Dermis blood vessel endothelial cell (primary cell): ENCODE results near the gene WDFY2. TPM values are rescaled to one million over a fixed set of nuclear protein-coding genes. Genes with fewer than 3 reads are reported as not detected.
"Not testable (repeated sequence)": the region's sequence is repeated elsewhere in the genome, so short reads cannot be mapped to it uniquely, and the experiment has no call there.

ENCODE experiments used
- DNase-seq: peaks from one replicate; pipeline ENCODE4 v3.0.0; 2010
- total RNA-seq: library from RNA; depleted of rRNA; stranded (reverse); fragments of >200 nt; gene quantifications from 2 replicates; pipeline ENCODE4 v1.2.3, GENCODE V29; 2014

Gene WDFY2
- total RNA-seq, 1 donor from 2014 or later, result 4.6 TPM

DNA sequence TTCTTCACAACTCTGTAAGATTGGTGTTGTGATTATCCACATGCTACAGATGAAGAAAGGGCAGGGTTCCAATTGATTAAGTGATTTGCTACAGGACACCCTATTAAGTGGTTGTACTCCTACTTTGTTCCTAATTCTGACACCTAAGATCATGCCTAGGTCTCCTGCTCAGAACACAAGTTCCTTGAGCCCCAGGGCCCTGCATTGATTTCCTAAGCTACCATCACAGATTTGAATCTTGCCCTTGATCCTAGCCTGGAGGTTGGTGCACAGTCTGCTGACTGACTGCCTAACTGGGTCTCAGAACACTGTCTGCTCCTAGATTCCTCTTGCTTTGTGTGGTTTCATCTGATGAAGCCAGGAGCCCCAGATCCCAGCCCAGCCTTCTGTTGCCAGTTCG lies 19.6 kb upstream of the WDFY2 start:
- DNase-seq, result no peak

DNA sequence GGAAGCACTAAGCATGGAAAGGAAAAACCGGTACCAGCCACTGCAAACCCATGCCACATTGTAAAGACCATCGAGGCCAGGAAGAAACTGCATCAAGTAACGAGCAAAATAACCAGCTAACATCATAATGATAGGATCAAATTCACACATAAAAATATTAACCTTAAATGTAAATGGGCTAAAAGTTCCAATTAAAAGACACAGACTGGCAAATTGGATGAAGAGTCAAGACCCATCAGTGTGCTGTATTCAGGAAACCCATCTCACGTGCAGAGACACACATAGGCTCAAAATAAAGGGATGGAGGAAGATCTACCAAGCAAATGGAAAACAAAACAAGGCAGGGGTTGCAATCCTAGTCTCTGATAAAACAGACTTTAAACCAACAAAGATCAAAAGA lies 15.3 kb upstream of the WDFY2 start:
- not testable (repeated sequence) for DNase-seq

DNA sequence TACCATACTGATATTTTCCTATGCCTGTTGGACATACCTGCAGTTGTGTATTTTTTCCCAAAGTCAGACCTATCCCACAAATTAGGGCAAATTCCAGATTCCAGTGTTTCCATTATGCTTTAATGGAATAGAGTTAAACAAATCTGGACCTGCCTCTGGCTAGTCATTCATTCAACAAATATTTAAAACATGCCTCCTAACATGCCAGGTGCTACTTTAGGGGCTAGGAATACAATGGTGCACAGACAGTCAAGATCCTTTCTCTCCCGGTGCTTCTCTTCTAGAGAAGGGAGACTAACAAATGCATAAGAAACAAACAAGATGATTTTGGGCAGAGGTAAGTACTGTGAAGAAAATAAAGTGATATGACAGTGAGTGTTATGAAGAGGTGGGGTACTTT lies 7.5 kb upstream of the WDFY2 start:
- DNase-seq, result no peak

DNA sequence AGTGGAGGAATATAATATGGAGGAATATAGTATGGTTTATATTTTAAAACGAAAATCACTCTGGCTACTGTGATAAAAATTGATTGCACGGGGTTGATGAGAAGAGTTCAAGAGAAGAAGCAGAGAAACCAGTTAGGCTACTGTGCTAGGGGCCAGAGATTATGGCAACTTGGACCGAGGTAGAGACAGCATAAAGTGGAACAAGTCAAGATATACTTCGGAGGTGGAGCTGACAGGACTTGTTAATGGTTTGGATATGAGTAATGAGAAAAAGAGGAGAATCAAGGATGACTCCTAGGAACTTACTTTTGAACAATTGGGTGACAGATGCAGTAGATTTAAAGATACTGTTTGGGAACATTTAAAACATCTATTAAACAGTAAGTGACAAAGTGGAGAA lies 6.6 kb upstream of the WDFY2 start:
- DNase-seq, result no peak

DNA sequence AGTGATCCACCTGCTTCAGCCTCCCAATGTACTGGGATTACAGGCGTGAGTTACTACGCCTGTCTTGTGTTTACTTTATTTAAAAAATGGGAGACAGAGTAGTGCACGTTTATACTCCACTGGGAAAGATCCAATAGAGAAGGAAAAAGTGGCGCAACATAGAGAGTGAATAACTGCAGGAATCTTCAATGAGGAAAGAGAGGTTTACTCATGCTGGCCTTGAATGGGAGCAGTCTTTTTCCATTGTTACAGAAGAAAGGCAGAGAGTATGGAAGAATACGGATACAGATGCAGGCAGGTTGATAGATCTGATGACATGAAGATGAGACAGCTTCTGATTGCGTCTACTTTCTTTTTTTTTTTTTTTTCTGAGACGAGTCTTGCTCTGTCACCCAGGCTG lies 4.6 kb upstream of the WDFY2 start:
- no peak for DNase-seq

DNA sequence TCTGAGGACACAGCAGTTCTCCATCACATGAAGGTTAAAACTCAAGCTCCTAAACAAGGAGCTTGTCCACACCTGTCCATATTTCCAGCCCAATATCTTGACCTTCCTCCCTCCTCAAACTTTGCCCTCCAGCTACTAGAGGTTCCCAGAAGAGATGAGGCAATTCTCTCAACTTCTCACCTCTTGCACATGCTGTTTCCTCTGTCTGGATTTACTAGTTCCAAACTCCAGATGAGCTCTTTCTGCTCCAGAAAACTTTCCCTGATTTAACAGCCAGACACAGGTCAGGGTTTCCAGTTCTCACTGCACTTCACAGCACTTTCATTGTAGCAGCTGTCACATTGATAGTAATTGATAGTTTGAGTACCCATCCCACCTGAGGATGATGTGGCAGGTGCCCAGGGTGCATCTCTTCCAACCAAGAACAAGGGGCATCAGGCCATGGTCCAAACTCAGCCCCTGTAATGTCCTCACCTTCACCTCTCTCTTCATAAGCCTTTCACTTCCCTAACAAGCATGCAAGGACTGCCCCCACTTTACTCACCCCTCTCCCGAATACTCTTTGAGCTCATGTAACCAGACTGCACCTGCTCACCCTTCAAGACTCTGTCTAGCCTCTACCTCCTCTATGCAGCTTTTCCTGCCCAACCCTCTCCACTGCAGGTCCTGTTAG lies 3.0 kb upstream of the WDFY2 start:
- no peak for DNase-seq

DNA sequence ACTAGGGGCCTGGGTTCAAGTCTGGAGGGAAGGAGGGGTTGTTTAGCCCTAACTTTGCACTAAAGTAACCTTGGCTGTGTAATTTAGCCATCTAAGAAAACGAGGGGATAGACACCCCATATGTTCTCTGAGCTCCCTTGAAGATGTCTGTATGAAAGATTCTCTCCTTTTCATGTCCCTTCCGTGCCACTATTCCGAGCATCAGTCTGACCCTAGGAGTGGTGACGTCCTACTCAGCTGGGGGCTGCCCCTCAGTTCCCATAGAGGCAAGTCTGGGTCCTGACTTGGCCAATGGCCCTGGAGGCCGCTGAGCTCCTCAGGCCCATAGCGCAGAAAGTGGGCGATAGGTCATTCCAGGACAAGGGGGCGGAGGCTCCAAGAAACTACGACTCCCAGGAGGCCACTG lies 790 bp upstream of the WDFY2 start:
- no peak for DNase-seq

DNA sequence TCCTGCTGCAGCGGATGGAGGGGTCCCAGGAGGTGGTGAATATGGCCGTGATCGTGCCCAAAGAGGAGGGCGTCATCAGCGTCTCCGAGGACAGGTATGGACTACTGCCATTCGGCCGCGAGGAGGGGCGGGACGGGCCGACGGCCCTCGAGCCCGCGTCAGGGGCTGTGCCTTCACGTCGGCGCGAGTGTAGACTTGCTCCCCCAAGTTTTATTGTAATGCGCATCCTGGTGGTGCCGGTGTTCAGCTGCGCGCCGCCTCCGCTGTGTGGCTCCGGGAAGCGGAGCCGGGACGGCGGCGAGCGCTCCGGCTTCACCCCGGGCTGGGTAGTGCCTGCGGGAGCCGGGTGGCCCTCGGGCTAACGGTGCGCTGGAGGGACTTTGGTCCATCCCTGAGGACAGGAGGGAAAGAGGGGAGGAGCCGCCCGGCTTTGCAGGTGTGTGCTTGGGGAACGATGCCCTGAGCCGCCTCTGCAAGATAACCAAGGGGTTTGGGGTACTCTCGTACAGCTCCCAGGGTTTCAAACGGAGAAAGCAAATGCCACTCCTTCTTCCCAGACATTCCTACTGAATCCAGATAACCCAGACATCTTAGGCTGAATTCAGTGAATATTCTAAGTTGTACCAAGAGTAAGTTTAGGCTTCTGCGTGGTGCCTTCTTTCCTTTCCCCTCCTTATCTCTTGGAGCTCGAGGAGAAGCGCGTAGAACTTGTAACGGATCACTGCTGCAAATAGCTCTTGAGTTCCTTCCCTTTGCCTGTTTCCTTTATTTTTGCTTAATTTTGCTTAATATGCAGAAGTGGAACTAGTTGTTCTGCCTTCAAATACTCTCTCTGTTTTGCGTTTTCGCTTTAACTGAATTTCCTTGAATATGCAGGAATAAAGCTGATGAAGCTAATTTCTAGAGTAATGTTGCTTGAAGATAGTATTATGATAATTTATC lies 740 bp downstream of the WDFY2 start:
- peak; percentile 70 for DNase-seq

DNA sequence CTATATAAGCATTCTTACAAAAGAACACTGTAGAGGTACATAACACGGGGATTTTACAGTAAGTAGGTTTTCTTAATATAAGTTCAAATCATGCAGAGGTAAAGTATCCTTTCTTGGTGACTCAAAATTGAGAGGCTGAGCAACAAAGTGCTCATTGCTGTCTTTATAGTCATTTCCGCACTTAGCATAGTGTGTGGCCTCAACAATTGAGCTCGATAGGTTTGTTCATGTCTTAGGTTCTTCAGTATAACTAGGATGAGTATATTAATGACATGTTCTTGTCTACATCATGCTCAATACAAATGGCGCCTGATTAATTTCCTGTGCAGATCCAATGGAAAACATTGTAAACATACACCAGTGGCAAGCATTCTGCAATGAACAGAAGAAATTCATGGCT lies 1.4 kb downstream of the WDFY2 start:
- DNase-seq, result peak; percentile 44

DNA sequence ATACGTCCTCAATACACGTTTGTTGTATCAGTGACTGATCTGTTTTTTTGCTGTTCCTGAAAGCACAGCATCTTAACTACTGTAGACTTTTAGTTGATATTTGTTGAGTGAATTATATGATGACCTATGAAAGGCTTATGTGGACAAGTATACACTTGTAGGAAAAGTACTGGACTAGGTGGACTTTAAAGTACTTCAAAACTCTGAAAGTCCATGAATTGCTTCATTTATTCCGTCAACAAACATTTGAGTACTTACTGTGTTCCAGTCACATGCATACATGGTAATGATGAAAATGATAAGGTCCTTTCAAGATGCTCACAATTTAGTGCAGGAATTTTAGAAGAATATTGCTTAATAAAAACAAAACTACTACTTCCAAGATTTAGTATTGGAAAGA lies 3.1 kb downstream of the WDFY2 start:
- no peak for DNase-seq

DNA sequence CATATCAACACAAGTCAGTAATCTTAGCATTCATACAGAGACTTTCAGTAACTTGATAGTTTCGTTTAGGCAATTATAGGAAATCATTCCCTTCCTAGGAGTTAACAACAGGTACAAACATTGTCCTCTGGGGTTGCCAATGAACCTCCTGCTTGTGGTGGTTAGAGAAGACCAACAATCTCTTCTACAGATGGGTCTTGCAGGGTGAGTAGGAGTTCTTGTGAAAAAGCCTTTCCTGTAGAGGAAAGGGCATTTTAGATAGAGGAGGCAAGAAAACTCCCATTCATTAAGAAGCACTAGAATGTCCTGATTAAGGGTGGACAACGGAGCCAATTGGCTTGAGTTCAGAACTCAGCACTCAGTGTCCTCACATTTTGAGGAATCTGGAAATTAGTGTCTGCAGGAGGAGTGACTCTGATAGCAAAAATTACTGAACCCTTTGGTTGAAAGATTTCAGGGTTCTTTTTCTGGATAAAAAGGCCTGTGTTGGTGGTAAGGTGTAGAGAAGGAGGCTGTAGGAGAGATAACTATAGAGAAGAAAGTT lies 4.2 kb downstream of the WDFY2 start:
- DNase-seq, result no peak

DNA sequence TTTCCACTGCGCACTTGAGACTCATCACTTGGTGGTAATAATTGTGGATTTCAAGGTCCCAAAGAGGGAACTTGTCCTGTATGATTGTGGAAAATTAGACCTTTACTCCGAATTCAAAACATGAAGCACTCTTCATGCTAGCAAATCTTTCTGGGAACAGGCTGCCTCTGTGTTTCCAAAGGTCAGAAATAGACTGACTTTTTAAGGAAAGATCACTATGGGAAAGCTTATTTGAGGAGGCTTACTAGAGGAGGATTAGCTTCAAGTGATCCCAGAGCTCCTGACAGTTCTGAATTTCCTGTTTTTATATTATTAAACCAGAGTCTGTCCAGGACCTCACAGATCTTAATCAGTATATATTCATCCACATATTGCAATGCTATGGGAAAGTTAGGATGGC lies 5.5 kb downstream of the WDFY2 start:
- no peak for DNase-seq

DNA sequence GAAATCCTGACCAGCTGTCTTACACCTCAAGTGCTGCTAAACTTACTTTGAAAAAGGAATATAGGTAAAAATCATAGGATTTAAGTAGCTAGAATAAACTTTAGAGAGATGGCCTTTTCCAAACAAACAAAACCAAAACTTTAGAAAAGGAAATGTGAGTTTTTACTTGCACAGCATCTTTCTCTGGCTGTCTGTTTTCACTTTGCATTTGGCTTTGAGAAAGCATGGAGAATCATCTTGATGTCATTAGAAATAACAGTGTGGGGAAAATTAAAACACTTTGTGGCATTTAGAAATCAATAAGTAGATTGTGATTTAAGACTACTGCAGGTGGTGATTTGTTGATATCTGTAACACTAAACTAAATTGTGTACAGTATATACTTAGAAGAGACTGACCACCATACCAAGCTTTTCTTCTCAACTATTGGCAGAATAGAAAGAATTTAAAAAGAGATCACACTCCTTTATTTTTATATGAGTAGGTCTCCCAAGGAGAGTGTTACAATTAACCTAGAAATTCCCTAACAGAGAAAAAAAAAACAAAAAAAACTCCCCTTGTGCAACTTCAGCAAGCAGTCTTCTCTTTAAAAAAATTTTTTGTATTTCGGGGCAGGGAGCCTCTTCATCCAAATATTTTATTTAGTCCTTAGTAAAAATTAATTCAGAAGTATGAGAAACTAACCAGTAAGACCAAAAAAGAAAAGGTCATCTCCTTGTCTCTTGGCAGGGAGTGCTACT lies 6.1 kb downstream of the WDFY2 start:
- DNase-seq, result no peak

DNA sequence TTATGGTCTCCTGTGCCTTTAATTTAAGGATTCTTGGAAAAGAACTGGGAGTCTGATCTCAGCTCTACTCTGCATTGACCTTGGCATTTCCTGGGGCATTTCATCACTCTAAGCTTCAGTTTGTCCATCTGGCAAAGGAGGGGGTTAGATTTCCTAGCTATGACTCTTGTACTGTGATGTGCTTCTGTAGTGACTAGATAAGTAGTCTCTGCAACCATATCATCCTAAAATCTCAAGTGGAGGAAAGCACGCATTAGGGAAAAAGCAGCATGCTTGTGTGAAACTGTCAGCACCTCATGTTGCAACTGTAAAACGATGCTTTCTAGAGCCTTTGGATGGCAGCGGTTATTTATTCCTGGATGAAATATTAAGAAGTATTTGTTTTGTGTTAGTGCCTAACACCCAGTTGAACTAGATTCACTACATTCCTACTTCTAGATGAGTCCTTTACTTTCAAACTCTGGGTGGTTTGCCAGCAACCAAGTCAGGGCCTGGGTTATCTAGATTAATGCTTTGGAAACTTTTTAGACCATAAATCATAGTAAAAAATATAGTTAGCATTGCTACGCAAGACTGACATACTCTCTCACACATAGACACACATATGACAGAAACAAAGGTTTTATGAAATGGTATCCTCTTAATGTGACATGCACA lies 6.8 kb downstream of the WDFY2 start:
- peak; percentile 37 for DNase-seq

DNA sequence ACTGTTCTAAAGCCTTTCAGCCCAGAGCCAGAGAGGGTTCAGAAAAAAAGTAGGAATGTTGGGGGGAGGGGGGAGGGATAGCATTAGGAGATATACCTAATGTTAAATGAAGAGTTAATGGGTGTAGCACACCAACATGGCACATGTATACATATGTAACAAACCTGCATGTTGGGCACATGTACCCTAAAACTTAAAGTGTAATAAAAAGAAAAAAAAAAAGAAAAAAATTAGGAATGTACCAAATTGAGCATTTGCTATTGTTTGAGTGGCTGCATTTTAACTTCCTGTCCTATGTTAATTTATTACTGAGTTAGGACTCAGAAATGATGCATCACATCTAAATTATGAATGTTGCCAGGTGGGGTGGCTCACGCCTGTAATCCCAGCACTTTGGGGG lies 7.7 kb downstream of the WDFY2 start:
- not testable (repeated sequence) for DNase-seq

DNA sequence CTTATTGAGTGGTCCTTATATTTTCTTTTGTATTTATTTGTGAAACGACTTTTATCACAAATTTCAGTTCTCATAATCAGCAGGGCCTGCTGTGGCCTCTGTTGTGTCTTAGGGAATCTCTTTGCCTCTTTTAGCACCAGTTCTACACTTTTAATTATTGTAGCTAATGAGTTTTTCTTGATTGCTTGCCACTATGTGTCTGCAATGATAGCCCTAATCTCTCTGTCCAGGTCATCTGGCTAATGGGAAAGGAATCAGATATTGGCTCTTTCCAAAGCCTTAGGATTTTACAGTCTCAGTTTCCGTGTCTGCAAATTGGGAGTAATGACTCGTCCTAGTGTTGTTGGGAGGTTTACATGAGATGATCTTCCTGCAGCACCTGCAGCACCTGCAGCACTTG lies 10.2 kb downstream of the WDFY2 start:
- no peak for DNase-seq

DNA sequence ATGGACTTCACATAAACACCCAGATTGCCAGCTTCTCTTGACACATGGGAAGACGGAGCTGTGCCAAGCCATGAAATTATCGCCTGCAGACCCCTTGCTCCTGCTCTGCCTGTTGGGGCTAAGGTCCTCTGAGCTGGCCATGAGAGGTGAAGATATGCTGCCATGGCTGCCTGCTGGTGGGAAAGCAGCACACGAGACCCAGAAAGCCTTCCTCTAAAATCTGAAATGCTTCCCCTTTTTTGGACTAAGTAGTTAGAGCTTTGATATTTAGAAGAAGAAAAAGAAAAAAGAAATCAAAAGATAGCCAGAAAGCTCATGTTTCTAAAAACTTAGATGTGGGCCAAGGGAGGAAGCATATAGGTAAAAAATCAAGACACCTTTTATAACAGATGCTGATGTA lies 11.2 kb downstream of the WDFY2 start:
- DNase-seq, result no peak

DNA sequence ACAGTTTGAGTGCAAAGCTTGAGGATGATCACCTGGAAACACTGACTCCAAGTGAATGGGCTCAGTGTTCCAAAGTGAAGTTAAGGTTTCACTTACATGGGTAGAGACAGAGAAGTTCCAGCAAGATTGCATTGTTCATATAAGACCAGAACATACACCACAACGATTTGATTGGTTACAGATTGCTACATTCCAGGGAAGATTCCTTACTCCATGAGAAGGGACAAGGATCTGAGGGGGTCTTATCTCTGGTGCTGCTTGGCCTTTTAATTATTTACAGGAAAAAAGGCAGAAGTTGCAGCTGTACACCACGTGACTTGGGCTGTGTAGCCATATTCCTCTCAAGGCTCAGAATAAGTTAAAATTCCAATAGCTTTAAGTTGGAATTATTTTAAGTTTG lies 12.3 kb downstream of the WDFY2 start:
- no peak for DNase-seq

DNA sequence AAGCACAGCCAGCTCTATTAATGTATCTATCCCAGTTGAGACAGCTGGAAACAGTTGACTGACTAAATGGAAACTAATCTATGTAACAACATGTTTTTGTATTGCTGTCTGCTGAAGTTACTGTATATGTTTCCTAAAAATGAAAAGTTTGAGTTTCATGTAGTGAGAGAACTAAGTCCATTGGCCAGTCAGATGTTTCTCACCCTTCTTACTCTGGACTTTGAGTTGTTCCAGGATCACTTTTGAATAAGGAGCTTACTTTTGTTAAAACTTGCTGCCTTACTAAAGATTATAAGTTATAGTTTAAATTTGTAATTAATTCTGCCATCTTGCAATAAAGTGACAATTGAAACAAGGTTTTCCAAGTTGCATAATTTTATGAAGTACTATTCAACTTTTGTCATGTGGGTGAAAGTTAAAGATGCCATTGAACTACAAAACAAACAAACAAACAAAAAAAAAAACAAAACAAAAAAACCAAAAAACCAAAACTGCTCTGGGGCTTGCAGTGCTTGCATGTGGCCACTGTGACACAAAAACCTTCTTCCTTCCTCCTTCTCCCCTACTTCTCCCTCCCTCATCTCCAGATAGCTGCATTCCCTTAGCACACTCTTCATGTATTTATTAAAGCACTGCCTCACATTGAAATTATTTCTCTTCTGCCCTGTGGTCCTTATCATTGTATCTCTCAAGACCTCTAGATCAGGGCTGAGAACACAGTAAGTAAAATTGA lies 15.3 kb downstream of the WDFY2 start:
- DNase-seq, result no peak

DNA sequence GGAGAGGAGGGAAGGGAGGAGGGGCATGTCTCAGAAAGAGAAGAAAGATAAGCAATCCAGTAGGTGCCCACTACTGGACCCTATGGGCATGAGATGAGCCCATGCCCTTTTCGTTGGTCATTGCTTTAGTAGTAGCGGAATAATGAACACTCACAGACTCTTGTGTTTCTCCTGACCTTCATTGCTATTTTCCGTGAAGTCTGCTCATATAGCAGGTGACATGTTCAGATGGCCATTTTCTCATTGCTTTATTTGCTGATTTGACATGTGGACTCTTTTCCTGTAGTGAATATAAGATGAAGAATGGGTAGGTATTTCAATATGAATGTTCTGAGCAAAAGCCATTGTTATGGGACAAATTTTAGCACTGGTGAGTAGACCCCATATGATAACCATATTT lies 16.4 kb downstream of the WDFY2 start:
- DNase-seq, result no peak

DNA sequence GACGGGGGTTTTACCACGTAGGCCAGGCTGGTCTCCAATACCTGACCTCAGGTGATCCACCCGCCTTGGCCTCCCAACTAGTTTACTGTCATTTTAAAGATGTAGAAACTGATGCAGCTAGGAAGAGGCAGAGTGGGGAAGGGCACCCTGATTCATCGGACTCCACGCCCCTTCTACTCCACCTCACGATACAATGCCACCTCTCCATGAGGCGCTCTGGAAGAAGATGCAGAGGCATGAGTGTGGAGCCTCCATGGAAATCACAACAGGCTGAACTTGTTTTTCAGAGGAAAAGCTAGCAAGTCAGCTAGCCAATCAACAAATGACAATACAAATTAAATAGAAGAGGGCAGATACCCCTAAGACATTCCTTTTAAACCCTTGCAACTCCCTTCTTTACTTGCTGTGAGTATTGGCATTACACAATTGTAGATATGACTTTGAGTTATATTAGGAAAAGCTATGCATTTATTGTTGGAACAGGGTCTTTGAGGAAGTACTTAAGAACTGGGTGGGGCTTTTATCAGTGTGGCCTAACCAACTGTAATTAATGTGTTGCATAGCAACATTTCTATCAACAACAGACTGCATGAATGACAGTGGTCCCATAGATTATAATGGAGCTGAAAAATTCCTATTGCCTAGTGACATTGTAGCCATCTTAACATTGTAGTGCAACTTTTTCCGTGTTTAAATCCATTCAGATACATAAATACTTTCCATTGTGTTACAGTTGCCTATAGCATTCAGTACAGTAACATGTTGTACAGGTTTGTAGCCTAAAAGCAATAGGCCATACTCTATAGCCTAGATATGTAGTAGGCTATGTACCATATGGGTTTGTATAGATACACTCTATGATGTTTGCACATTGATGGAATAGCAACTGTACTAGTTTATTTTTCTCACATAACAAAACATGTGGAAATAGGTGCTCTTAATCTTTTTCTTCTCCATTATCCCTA lies 17.6 kb downstream of the WDFY2 start:
- DNase-seq, result no peak
